ENCODE data around the gene CBX4. TPM values are rescaled to one million over a fixed set of nuclear protein-coding genes. Genes with fewer than 3 reads are reported as not detected.
A peak's percentile ranks its signal among the peaks of the same experiment; 100 is the strongest.

The CBX4 gene
- total and polyA plus RNA-seq, 2 experiments from 2014 or later = 1.4 to 4.6 TPM

DNA sequence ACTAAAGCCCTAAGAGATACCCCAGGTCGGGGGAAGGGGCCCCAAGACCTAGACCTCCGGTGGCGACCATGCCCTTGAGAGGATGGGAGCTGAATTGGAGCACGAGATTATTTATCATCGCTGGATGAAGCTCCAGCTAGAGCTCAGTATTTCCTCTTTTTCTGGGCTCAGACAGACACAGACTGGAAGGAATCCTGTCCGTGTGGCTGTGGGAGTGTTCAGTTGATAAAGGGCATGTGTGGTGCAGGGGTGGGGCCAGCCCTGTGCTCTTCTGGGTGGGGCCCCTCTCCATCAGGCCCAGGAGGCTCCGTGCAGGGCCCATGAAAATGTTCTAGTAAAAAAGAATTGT, 6.3 kb upstream of the CBX4 start:
- Histone ChIP-seq H3K79me2 (replicated peaks; ENCODE audit: insufficient read depth) (no peaks in the 10 kb centered on the region), H3F3A (replicated peaks; ENCODE audit: low read depth) (peaks cover 14% of the 10 kb centered on the region; the same call in 1 of the 2 replicates), H3K36me3 (ENCODE audit: insufficient read depth) (no peaks in the 10 kb centered on the region), H3K4me2 (peak overlapping the region; percentile 84), H3K4me1 (ENCODE audit: insufficient read depth) (peaks cover 26% of the 10 kb centered on the region), H3K27me3 (ENCODE audit: insufficient read depth) (peaks cover 81% of the 10 kb centered on the region), H3K4me3 (peak overlapping the region; percentile 64; the same call in 1 of the 2 replicates), H4K20me1 (replicated peaks; ENCODE audit: insufficient read depth) (peaks cover 3% of the 10 kb centered on the region), H3K9me2 (ENCODE audit: insufficient read depth) (no peaks in the 10 kb centered on the region), H2AFZ (peak overlapping the region; percentile 93), H3K27ac (ENCODE audit: low read depth) (no peak overlapping the region)
- Mint-ChIP-seq H3K9me3 (no peaks in the 10 kb centered on the region; the same call in 1 of the 3 replicates), H3K27me3 (ENCODE audit: insufficient read depth, low read depth, poor library complexity) (peaks cover 73% of the 10 kb centered on the region), H3K36me3 (ENCODE audit: low read depth) (no peaks in the 10 kb centered on the region), H3K4me1 (peaks cover 27% of the 10 kb centered on the region), H3K4me3 (peak overlapping the region; percentile 60; the same call in 1 of the 3 replicates), H3K27ac (no peak overlapping the region)
- TF ChIP-seq, protein P1, sequence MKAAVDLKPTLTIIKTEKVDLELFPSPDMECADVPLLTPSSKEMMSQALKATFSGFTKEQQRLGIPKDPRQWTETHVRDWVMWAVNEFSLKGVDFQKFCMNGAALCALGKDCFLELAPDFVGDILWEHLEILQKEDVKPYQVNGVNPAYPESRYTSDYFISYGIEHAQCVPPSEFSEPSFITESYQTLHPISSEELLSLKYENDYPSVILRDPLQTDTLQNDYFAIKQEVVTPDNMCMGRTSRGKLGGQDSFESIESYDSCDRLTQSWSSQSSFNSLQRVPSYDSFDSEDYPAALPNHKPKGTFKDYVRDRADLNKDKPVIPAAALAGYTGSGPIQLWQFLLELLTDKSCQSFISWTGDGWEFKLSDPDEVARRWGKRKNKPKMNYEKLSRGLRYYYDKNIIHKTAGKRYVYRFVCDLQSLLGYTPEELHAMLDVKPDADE (IDR thresholded peaks at IDR 0.05) = no peak
- no peak for TF ChIP-seq POLR2AphosphoS5 (IDR thresholded peaks at IDR 0.05; ENCODE audit: low read depth)
- TF ChIP-seq, protein P2, sequence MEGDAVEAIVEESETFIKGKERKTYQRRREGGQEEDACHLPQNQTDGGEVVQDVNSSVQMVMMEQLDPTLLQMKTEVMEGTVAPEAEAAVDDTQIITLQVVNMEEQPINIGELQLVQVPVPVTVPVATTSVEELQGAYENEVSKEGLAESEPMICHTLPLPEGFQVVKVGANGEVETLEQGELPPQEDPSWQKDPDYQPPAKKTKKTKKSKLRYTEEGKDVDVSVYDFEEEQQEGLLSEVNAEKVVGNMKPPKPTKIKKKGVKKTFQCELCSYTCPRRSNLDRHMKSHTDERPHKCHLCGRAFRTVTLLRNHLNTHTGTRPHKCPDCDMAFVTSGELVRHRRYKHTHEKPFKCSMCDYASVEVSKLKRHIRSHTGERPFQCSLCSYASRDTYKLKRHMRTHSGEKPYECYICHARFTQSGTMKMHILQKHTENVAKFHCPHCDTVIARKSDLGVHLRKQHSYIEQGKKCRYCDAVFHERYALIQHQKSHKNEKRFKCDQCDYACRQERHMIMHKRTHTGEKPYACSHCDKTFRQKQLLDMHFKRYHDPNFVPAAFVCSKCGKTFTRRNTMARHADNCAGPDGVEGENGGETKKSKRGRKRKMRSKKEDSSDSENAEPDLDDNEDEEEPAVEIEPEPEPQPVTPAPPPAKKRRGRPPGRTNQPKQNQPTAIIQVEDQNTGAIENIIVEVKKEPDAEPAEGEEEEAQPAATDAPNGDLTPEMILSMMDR (conservative IDR thresholded peaks at IDR 0.05; ENCODE audit: low read depth in 2 of 2) = no peak
- TF ChIP-seq CREB1 (CRISPR knock-in tag; IDR thresholded peaks at IDR 0.05; ENCODE audit: low read depth) = no peak
- TF ChIP-seq REST (IDR thresholded peaks at IDR 0.05; ENCODE audit: unreplicated experiment) = no peak
- TF ChIP-seq ZNF114 (CRISPR knock-in tag; IDR thresholded peaks at IDR 0.05) = no peak
- no peak for TF ChIP-seq JUNB (IDR thresholded peaks at IDR 0.05; ENCODE audit: unreplicated experiment)
- TF ChIP-seq NANOG (IDR thresholded peaks at IDR 0.05; ENCODE audit: borderline replicate concordance) = no peak
- no peak for TF ChIP-seq ZNF331 (CRISPR knock-in tag; IDR thresholded peaks at IDR 0.05; ENCODE audit: low read depth)
- TF ChIP-seq EZH2 (IDR thresholded peaks at IDR 0.05; ENCODE audit: low read depth, unreplicated experiment) = no peak
- TF ChIP-seq, protein P3, sequence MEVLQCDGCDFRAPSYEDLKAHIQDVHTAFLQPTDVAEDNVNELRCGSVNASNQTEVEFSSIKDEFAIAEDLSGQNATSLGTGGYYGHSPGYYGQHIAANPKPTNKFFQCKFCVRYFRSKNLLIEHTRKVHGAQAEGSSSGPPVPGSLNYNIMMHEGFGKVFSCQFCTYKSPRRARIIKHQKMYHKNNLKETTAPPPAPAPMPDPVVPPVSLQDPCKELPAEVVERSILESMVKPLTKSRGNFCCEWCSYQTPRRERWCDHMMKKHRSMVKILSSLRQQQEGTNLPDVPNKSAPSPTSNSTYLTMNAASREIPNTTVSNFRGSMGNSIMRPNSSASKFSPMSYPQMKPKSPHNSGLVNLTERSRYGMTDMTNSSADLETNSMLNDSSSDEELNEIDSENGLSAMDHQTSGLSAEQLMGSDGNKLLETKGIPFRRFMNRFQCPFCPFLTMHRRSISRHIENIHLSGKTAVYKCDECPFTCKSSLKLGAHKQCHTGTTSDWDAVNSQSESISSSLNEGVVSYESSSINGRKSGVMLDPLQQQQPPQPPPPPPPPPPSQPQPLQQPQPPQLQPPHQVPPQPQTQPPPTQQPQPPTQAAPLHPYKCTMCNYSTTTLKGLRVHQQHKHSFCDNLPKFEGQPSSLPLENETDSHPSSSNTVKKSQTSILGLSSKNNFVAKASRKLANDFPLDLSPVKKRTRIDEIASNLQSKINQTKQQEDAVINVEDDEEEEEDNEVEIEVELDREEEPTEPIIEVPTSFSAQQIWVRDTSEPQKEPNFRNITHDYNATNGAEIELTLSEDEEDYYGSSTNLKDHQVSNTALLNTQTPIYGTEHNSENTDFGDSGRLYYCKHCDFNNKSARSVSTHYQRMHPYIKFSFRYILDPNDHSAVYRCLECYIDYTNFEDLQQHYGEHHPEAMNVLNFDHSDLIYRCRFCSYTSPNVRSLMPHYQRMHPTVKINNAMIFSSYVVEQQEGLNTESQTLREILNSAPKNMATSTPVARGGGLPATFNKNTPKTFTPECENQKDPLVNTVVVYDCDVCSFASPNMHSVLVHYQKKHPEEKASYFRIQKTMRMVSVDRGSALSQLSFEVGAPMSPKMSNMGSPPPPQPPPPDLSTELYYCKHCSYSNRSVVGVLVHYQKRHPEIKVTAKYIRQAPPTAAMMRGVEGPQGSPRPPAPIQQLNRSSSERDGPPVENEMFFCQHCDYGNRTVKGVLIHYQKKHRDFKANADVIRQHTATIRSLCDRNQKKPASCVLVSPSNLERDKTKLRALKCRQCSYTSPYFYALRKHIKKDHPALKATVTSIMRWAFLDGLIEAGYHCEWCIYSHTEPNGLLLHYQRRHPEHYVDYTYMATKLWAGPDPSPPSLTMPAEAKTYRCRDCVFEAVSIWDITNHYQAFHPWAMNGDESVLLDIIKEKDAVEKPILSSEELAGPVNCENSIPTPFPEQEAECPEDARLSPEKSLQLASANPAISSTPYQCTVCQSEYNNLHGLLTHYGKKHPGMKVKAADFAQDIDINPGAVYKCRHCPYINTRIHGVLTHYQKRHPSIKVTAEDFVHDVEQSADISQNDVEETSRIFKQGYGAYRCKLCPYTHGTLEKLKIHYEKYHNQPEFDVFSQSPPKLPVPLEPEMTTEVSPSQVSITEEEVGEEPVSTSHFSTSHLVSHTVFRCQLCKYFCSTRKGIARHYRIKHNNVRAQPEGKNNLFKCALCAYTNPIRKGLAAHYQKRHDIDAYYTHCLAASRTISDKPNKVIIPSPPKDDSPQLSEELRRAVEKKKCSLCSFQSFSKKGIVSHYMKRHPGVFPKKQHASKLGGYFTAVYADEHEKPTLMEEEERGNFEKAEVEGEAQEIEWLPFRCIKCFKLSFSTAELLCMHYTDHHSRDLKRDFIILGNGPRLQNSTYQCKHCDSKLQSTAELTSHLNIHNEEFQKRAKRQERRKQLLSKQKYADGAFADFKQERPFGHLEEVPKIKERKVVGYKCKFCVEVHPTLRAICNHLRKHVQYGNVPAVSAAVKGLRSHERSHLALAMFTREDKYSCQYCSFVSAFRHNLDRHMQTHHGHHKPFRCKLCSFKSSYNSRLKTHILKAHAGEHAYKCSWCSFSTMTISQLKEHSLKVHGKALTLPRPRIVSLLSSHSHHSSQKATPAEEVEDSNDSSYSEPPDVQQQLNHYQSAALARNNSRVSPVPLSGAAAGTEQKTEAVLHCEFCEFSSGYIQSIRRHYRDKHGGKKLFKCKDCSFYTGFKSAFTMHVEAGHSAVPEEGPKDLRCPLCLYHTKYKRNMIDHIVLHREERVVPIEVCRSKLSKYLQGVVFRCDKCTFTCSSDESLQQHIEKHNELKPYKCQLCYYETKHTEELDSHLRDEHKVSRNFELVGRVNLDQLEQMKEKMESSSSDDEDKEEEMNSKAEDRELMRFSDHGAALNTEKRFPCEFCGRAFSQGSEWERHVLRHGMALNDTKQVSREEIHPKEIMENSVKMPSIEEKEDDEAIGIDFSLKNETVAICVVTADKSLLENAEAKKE (CRISPR knock-in tag; IDR thresholded peaks at IDR 0.05) = no peak
- no peak for TF ChIP-seq EZH2phosphoT487 (IDR thresholded peaks at IDR 0.05; ENCODE audit: unreplicated experiment)
- TF ChIP-seq STAT1 (IDR thresholded peaks at IDR 0.05; ENCODE audit: unreplicated experiment) = no peak
- no peak for ATAC-seq
- DNase-seq (ENCODE audit: low spot score) = no peak

Measured in GM23338 (cell line).